Activated naive CD8-positive, alpha-beta T cell (primary cell): ENCODE measurements around the gene LONP2.
A peak's percentile ranks its signal among the peaks of the same experiment; 100 is the strongest.
"Not testable (repeated sequence)": the region's sequence is repeated elsewhere in the genome, so short reads cannot be mapped to it uniquely, and the experiment has no call there.

ENCODE experiments used
- H3K27ac Mint-ChIP-seq: one replicate; pipeline ENCODE4 v1.8.0; 2021; ENCODE audit warnings: mixed read lengths
- H3K27me3 Mint-ChIP-seq: one replicate; pipeline ENCODE4 v1.8.0; 2021; ENCODE audit warnings: mixed read lengths
- H3K36me3 Mint-ChIP-seq: one replicate; pipeline ENCODE4 v1.8.0; 2021; ENCODE audit warnings: mixed read lengths
- H3K4me1 Mint-ChIP-seq: one replicate; pipeline ENCODE4 v1.8.0; 2021; ENCODE audit warnings: low read depth, mixed read lengths
- H3K4me3 Mint-ChIP-seq: one replicate; pipeline ENCODE4 v1.8.0; 2021; ENCODE audit warnings: mild to moderate bottlenecking, mixed read lengths
- H3K9me3 Mint-ChIP-seq: one replicate; pipeline ENCODE4 v1.8.0; 2021; ENCODE audit warnings: low read depth, mixed read lengths

Gene LONP2

GRCh38 chr16:48225456-48225855 lies 18.6 kb upstream of the LONP2 start:
- H3K4me1 Mint-ChIP-seq, result no peaks in the 10 kb centered on the region
- H3K27ac Mint-ChIP-seq, result no peak overlapping the region
- no peaks in the 10 kb centered on the region for H3K9me3 Mint-ChIP-seq
- H3K36me3 Mint-ChIP-seq, result no peaks in the 10 kb centered on the region
- H3K27me3 Mint-ChIP-seq, result peaks cover 7% of the 10 kb centered on the region
- H3K4me3 Mint-ChIP-seq, result no peak overlapping the region

GRCh38 chr16:48231727-48232492 lies 12.2 kb upstream of the LONP2 start:
- Mint-ChIP-seq H3K27me3 (peaks cover 4% of the 10 kb centered on the region), H3K36me3 (no peaks in the 10 kb centered on the region), H3K9me3 (no peaks in the 10 kb centered on the region), H3K4me3 (peak overlapping the region; percentile 5), H3K27ac (peak overlapping the region; percentile 75), H3K4me1 (peaks cover 22% of the 10 kb centered on the region)

GRCh38 chr16:48232493-48233040 lies 11.5 kb upstream of the LONP2 start:
- Mint-ChIP-seq H3K27me3 (peaks cover 4% of the 10 kb centered on the region), H3K27ac (peak overlapping the region; percentile 75), H3K4me3 (peak overlapping the region; percentile 24), H3K9me3 (no peaks in the 10 kb centered on the region), H3K4me1 (peaks cover 22% of the 10 kb centered on the region), H3K36me3 (no peaks in the 10 kb centered on the region)

GRCh38 chr16:48234630-48235029 lies 9.5 kb upstream of the LONP2 start:
- no peaks in the 10 kb centered on the region for H3K36me3 Mint-ChIP-seq
- H3K27me3 Mint-ChIP-seq, result peaks cover 4% of the 10 kb centered on the region
- no peaks in the 10 kb centered on the region for H3K9me3 Mint-ChIP-seq
- peaks cover 22% of the 10 kb centered on the region for H3K4me1 Mint-ChIP-seq
- no peak overlapping the region for H3K27ac Mint-ChIP-seq
- H3K4me3 Mint-ChIP-seq, result no peak overlapping the region

- Mint-ChIP-seq H3K27ac (no peak overlapping the region), H3K36me3 (no peaks in the 10 kb centered on the region), H3K9me3 (no peaks in the 10 kb centered on the region), H3K4me3 (no peak overlapping the region), H3K27me3 (peaks cover 1% of the 10 kb centered on the region), H3K4me1 (peaks cover 22% of the 10 kb centered on the region)
These were observed 9.0 kb upstream of the LONP2 start for GRCh38 chr16:48235058-48235555.

- no peaks in the 10 kb centered on the region for H3K9me3 Mint-ChIP-seq
- H3K27ac Mint-ChIP-seq, result no peak overlapping the region
- no peaks in the 10 kb centered on the region for H3K36me3 Mint-ChIP-seq
- H3K4me1 Mint-ChIP-seq, result peaks cover 22% of the 10 kb centered on the region
- peaks cover 1% of the 10 kb centered on the region for H3K27me3 Mint-ChIP-seq
- no peak overlapping the region for H3K4me3 Mint-ChIP-seq
These were observed 8.5 kb upstream of the LONP2 start for GRCh38 chr16:48235556-48236136.

- no peaks in the 10 kb centered on the region for H3K9me3 Mint-ChIP-seq
- H3K27me3 Mint-ChIP-seq, result peaks cover 1% of the 10 kb centered on the region
- no peaks in the 10 kb centered on the region for H3K36me3 Mint-ChIP-seq
- peaks cover 22% of the 10 kb centered on the region for H3K4me1 Mint-ChIP-seq
- H3K4me3 Mint-ChIP-seq, result no peak overlapping the region
- no peak overlapping the region for H3K27ac Mint-ChIP-seq
These were observed 7.8 kb upstream of the LONP2 start for GRCh38 chr16:48236286-48236685.

GRCh38 chr16:48240147-48240546 lies 4.0 kb upstream of the LONP2 start:
- not testable (repeated sequence) for H3K27ac Mint-ChIP-seq, H3K9me3 Mint-ChIP-seq, H3K4me3 Mint-ChIP-seq, H3K27me3 Mint-ChIP-seq, H3K36me3 Mint-ChIP-seq, H3K4me1 Mint-ChIP-seq

- H3K4me1 Mint-ChIP-seq, result peaks cover 44% of the 10 kb centered on the region
- H3K9me3 Mint-ChIP-seq, result no peaks in the 10 kb centered on the region
- H3K27ac Mint-ChIP-seq, result peak overlapping the region; percentile 97
- peak overlapping the region; percentile 96 for H3K4me3 Mint-ChIP-seq
- H3K27me3 Mint-ChIP-seq, result no peaks in the 10 kb centered on the region
- H3K36me3 Mint-ChIP-seq, result peaks cover 3% of the 10 kb centered on the region
These were observed 729 bp downstream of the LONP2 start for GRCh38 chr16:48244863-48245195.

GRCh38 chr16:48246066-48246465 lies 2.0 kb downstream of the LONP2 start:
- H3K27ac Mint-ChIP-seq, result peak overlapping the region; percentile 18
- H3K4me3 Mint-ChIP-seq, result peak overlapping the region; percentile 96
- H3K9me3 Mint-ChIP-seq, result no peaks in the 10 kb centered on the region
- peaks cover 3% of the 10 kb centered on the region for H3K36me3 Mint-ChIP-seq
- no peaks in the 10 kb centered on the region for H3K27me3 Mint-ChIP-seq
- peaks cover 51% of the 10 kb centered on the region for H3K4me1 Mint-ChIP-seq

- H3K27ac Mint-ChIP-seq, result peak within 1 kb of the TSS; percentile 68
- H3K4me3 Mint-ChIP-seq, result peak within 1 kb of the TSS; percentile 96
- H3K27me3 Mint-ChIP-seq, result no peaks in the 10 kb centered on the region
- peaks cover 3% of the 10 kb centered on the region for H3K36me3 Mint-ChIP-seq
- H3K4me1 Mint-ChIP-seq, result peaks cover 58% of the 10 kb centered on the region
- no peaks in the 10 kb centered on the region for H3K9me3 Mint-ChIP-seq
These were observed 3.2 kb downstream of the LONP2 start, which contains the start of gene ABCC11 for GRCh38 chr16:48247311-48247710. Gene ABCC11, minus strand, starts transcription at chr16:48247539. Its CDS starts 15,618 bp downstream, at chr16:48231921.

- Mint-ChIP-seq H3K9me3 (no peaks in the 10 kb centered on the region), H3K36me3 (peaks cover 9% of the 10 kb centered on the region), H3K27me3 (no peaks in the 10 kb centered on the region), H3K27ac (peak overlapping the region; percentile 35), H3K4me1 (peaks cover 52% of the 10 kb centered on the region), H3K4me3 (no peak overlapping the region)
These were observed 6.6 kb downstream of the LONP2 start for GRCh38 chr16:48250520-48251278.

GRCh38 chr16:48252013-48252412 lies 7.9 kb downstream of the LONP2 start:
- Mint-ChIP-seq H3K27ac (no peak overlapping the region), H3K4me1 (peaks cover 39% of the 10 kb centered on the region), H3K36me3 (peaks cover 9% of the 10 kb centered on the region), H3K27me3 (no peaks in the 10 kb centered on the region), H3K4me3 (no peak overlapping the region), H3K9me3 (no peaks in the 10 kb centered on the region)

GRCh38 chr16:48256579-48257177 lies 12.6 kb downstream of the LONP2 start:
- H3K4me3 Mint-ChIP-seq, result no peak overlapping the region
- H3K27me3 Mint-ChIP-seq, result no peaks in the 10 kb centered on the region
- no peak overlapping the region for H3K27ac Mint-ChIP-seq
- H3K4me1 Mint-ChIP-seq, result peaks cover 10% of the 10 kb centered on the region
- H3K36me3 Mint-ChIP-seq, result peaks cover 17% of the 10 kb centered on the region
- H3K9me3 Mint-ChIP-seq, result no peaks in the 10 kb centered on the region
